ENCODE results near the gene SLC16A11. TPM values are rescaled to one million over a fixed set of nuclear protein-coding genes. Genes with fewer than 3 reads are reported as not detected.

SLC16A11 gene
- total and polyA plus RNA-seq, 9 of the 15 experiments (the other 6 are each of a cell fraction or from before 2014, with no cell fraction given) = not detected

GRCh38 chr17:7035591-7036368 lies 8.1 kb downstream of the SLC16A11 start, which contains the start of gene SLC16A13 (continued):
- peak; percentile 87; the same call in 1 of the 2 replicates for TF ChIP-seq TOE1 (IDR thresholded peaks at IDR 0.05; ENCODE audit: borderline replicate concordance)
- TF ChIP-seq TOE1 (CRISPR knock-in tag; IDR thresholded peaks at IDR 0.05; ENCODE audit: borderline replicate concordance, low read depth) = no peak
- no peak for TF ChIP-seq HNRNPK (IDR thresholded peaks at IDR 0.05; ENCODE audit: low read depth, low read length, poor library complexity, severe bottlenecking)
- TF ChIP-seq HSF4 (CRISPR knock-in tag; IDR thresholded peaks at IDR 0.05; ENCODE audit: borderline replicate concordance) = no peak
- no peak for TF ChIP-seq THRAP3 (IDR thresholded peaks at IDR 0.05; ENCODE audit: borderline replicate concordance)
- no peak for TF ChIP-seq ZC3H11A (IDR thresholded peaks at IDR 0.05; ENCODE audit: low read depth, low read length)
- TF ChIP-seq BRF2 (IDR thresholded peaks at IDR 0.05; ENCODE audit: borderline replicate concordance, insufficient read depth, insufficient read length) = no peak
- peak; percentile 25 for TF ChIP-seq RBBP5 (IDR thresholded peaks at IDR 0.05; ENCODE audit: borderline replicate concordance, insufficient read depth, low read length, poor library complexity, severe bottlenecking)
- TF ChIP-seq RERE (CRISPR knock-in tag; IDR thresholded peaks at IDR 0.05; ENCODE audit: borderline replicate concordance) = no peak
- TF ChIP-seq BRCA1 (IDR thresholded peaks at IDR 0.05) = no peak
- no peak for TF ChIP-seq BRCA1 (CRISPR knock-in tag; IDR thresholded peaks at IDR 0.05)
- TF ChIP-seq NR0B1 (IDR thresholded peaks at IDR 0.05; ENCODE audit: partially characterized antibody) = no peak
- TF ChIP-seq USF2 (CRISPR knock-in tag; IDR thresholded peaks at IDR 0.05) = peak; percentile 98
- no peak for TF ChIP-seq E2F4 (CRISPR knock-in tag; IDR thresholded peaks at IDR 0.05; ENCODE audit: low read depth)
- TF ChIP-seq PRPF4 (IDR thresholded peaks at IDR 0.05; ENCODE audit: insufficient read depth, low read depth, low read length, poor library complexity, severe bottlenecking) = no peak
